Right lobe of liver (tissue), 6 donors: ENCODE measurements around the gene SLCO3A1. TPM values are rescaled to one million over a fixed set of nuclear protein-coding genes. Genes with fewer than 3 reads are reported as not detected.
A peak's percentile ranks its signal among the peaks of the same experiment; 100 is the strongest.

Experiments
- ATAC-seq, 4 donors: fragments of 200-7000 bp; cut with Tn5 transposase; one replicate each; pipeline ENCODE4 v1.9.1; 2020; ENCODE audit warnings: mild to moderate bottlenecking in 4 of 4, moderate library complexity in 4 of 4
- DNase-seq, 3 donors: peaks; one replicate each; pipeline ENCODE4 v3.0.0-alpha.2; 2020
- H3K27ac ChIP-seq, 3 donors: fragments of 200-600 bp; one replicate each; pipeline ENCODE4 v1.8.0; 2022
- H3K27me3 ChIP-seq, 2 donors: fragments of 200-600 bp; one replicate each; pipeline ENCODE4 v1.8.0; 2022
- H3K36me3 ChIP-seq, 4 donors: fragments of 200-600 bp; sonication (generic) in 1 of 4; one replicate each; pipeline versions ENCODE4 v1.5.1 to v1.8.0; 2017 to 2022; ENCODE audit warnings: control low read depth in 1 of 4
- H3K4me1 ChIP-seq, 4 donors: fragments of 200-600 bp; sonication (generic) in 1 of 4; one replicate each; pipeline versions ENCODE4 v1.5.1 to v1.8.0; 2017 to 2022; ENCODE audit warnings: control low read depth in 1 of 4
- H3K4me3 ChIP-seq, 3 donors: fragments of 200-600 bp; one replicate each; pipeline ENCODE4 v1.8.0; 2022
- H3K9me3 ChIP-seq, 4 donors: fragments of 200-600 bp; sonication (generic) in 1 of 4; one replicate each; pipeline versions ENCODE4 v1.5.1 to v1.8.0; 2017 to 2022; ENCODE audit warnings: control low read depth in 1 of 4
- POLR2A ChIP-seq: fragments of 450-650 bp; IDR thresholded peaks from one replicate; pipeline ENCODE4 v1.6.1; 2017; ENCODE audit warnings: antibody characterized with exemption, mild to moderate bottlenecking
- WGBS: methylation state at CpG from one replicate; pipeline ENCODE4 v1.1.6; 2018; ENCODE audit warnings: low coverage, low lambda C conversion rate; ENCODE audit not compliant: insufficient coverage; ENCODE audit errors: missing lambda C conversion rate; 5-methylcytosine and 5-hydroxymethylcytosine counted together
- intact Hi-C, 2 donors: fragments of 100-400 bp; cut with DNase I; formaldehyde crosslinking; loops; one replicate each; pipeline versions ENCODE4 v1.11.2 to v1.14.1; 2022
- total RNA-seq, 6 experiments: library from RNA; depleted of rRNA in 2 of 6; stranded (reverse); fragments of >200 nt in 2 of 6; fragmentation: NEBNext Ultra II Directional in 3 of 6; extraction: Animal tissue kit (Norgen Biotek cat#: 25700) in 3 of 6; gene quantifications; one replicate each; pipeline versions ENCODE4 v1.1.0 to v1.2.4, GENCODE V29; 2016 to 2023
- TF ChIP-seq, protein P1 (sequence below), 4 donors: fragments of 200-600 bp in 3 of 4; fragments of 450-650 bp in 1 of 4; IDR thresholded peaks; one replicate each; pipeline versions ENCODE4 v1.5.1 to v1.8.0; 2016 to 2022; ENCODE audit warnings: antibody characterized with exemption in 4 of 4, mild to moderate bottlenecking in 2 of 4
- donor health status: DM: no; HTN: yes; CAD: no.
- donor health status: DM: no; HTN: no; CAD: no.
- donor health status: DM: no; HTN: no; CAD: no.
- donor health status: DM: no; HTN: yes; CAD: no.
- donor health status: DM: no; HTN: yes; CAD: no.

The SLCO3A1 gene
- total RNA-seq, 6 experiments from 2014 or later: 2.4 to 7.7 (median 3.7) TPM

- H3K27me3 ChIP-seq: no peaks in the 10 kb centered on the region
- TF ChIP-seq, protein P1, sequence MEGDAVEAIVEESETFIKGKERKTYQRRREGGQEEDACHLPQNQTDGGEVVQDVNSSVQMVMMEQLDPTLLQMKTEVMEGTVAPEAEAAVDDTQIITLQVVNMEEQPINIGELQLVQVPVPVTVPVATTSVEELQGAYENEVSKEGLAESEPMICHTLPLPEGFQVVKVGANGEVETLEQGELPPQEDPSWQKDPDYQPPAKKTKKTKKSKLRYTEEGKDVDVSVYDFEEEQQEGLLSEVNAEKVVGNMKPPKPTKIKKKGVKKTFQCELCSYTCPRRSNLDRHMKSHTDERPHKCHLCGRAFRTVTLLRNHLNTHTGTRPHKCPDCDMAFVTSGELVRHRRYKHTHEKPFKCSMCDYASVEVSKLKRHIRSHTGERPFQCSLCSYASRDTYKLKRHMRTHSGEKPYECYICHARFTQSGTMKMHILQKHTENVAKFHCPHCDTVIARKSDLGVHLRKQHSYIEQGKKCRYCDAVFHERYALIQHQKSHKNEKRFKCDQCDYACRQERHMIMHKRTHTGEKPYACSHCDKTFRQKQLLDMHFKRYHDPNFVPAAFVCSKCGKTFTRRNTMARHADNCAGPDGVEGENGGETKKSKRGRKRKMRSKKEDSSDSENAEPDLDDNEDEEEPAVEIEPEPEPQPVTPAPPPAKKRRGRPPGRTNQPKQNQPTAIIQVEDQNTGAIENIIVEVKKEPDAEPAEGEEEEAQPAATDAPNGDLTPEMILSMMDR (IDR thresholded peaks at IDR 0.05): peak in 1 of 4 donors; percentile 4
- TF ChIP-seq POLR2A: no peak
- peaks cover 0 to 34% (median 4%) of the 10 kb centered on the region in 4 donors for H3K4me1 ChIP-seq
- no peaks in the 10 kb centered on the region for H3K36me3 ChIP-seq
- 16% methylated on average over 4 of the region's 4 CpGs for WGBS
- H3K4me3 ChIP-seq: no peak overlapping the region
- intact Hi-C loops: no loop called here
- DNase-seq (no peak), ATAC-seq (peak; percentile 6 to 25 (median 14))
- H3K9me3 ChIP-seq: no peaks in the 10 kb centered on the region
- peak overlapping the region in 2 of 3 donors; percentile 37 to 51 for H3K27ac ChIP-seq
Observed at GRCh38 chr15:92165001-92165346, 311.5 kb downstream of the SLCO3A1 start.

GRCh38 chr15:92166029-92166428, 312.5 kb downstream of the SLCO3A1 start:
- Histone ChIP-seq H3K9me3 (no peaks in the 10 kb centered on the region), H3K27ac (peak overlapping the region in 1 of 3 donors; percentile 51), H3K4me1 (peaks cover 0 to 44% (median 8%) of the 10 kb centered on the region in 4 donors), H3K36me3 (no peaks in the 10 kb centered on the region), H3K27me3 (no peaks in the 10 kb centered on the region), H3K4me3 (no peak overlapping the region)
- ATAC-seq (no peak), DNase-seq (no peak)
- WGBS: 88% methylated on average over 6 of the region's 7 CpGs
- intact Hi-C loops: no loop called here
- no peak for TF ChIP-seq POLR2A
- TF ChIP-seq, protein P1 (IDR thresholded peaks at IDR 0.05): no peak

GRCh38 chr15:92166751-92167405, 313.4 kb downstream of the SLCO3A1 start:
- intact Hi-C loops: no loop called here
- Histone ChIP-seq H3K9me3 (no peaks in the 10 kb centered on the region), H3K27me3 (no peaks in the 10 kb centered on the region), H3K4me3 (no peak overlapping the region), H3K4me1 (peaks cover 0 to 51% (median 12%) of the 10 kb centered on the region in 4 donors), H3K36me3 (no peaks in the 10 kb centered on the region), H3K27ac (peak overlapping the region in 1 of 3 donors; percentile 48)
- TF ChIP-seq, protein P1 (IDR thresholded peaks at IDR 0.05): no peak
- no peak for TF ChIP-seq POLR2A
- WGBS: 92% methylated on average over 8 of the region's 8 CpGs
- DNase-seq (no peak), ATAC-seq (no peak)

DNA sequence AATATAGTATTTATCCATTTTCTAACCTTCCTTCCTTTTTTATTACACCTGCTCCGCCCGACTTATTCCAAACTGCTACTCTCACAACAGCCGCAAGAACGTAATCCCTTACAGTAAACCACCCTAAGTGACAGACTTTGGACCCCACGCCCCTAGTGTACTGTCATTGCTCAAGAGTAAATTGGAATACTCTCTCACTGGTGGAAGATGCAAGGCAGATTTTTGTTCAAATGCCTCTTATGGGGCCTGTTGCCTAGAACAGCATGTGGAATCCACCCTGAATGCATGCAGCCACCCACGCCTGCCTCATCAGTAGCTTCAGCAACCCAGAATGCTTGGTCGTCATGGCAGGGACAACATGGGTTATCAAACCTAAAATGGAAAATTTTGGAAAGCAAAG, 313.9 kb downstream of the SLCO3A1 start:
- TF ChIP-seq, protein P1 (IDR thresholded peaks at IDR 0.05): no peak
- TF ChIP-seq POLR2A: no peak
- Histone ChIP-seq H3K36me3 (no peaks in the 10 kb centered on the region), H3K27ac (peak overlapping the region in 1 of 3 donors; percentile 48), H3K9me3 (no peaks in the 10 kb centered on the region), H3K27me3 (no peaks in the 10 kb centered on the region), H3K4me1 (peaks cover 0 to 51% (median 12%) of the 10 kb centered on the region in 4 donors), H3K4me3 (no peak overlapping the region)
- WGBS: 44% methylated on average over 6 of the region's 7 CpGs
- intact Hi-C loops: no loop called here
- DNase-seq: no peak
- ATAC-seq: peak; percentile 12 to 58 (median 24)
